Activated CD4-positive, alpha-beta T cell treated with anti-CD3 and anti-CD28 coated beads, Interleukin-2, amount 10 ng/mL, durations not matched to agents 7 days and 5 days (primary cell): ENCODE measurements around the gene CACNA2D3. TPM values are rescaled to one million over a fixed set of nuclear protein-coding genes. Genes with fewer than 3 reads are reported as not detected.

Source experiments
- CTCF ChIA-PET: fragments of 350-600 bp; sonication (Branson Sonifier 250); formaldehyde crosslinking; loops from one replicate; lab custom pipeline; 2021; ENCODE audit warnings: antibody characterized with exemption; lab: Charles Lee
- POLR2A ChIA-PET: fragments of 350-600 bp; sonication (Branson Sonifier 250); formaldehyde crosslinking; loops from one replicate; lab custom pipeline; 2021; ENCODE audit warnings: antibody characterized with exemption; lab: Charles Lee
- DNase-seq: peaks from one replicate; pipeline ENCODE4 v3.0.0-alpha.2; 2020
- H3K27ac Mint-ChIP-seq: one replicate; pipeline ENCODE4 v1.8.0; 2021; ENCODE audit warnings: mild to moderate bottlenecking, moderate library complexity, mixed read lengths
- H3K27me3 Mint-ChIP-seq: one replicate; pipeline ENCODE4 v1.8.0; 2021; ENCODE audit warnings: mixed read lengths
- H3K36me3 Mint-ChIP-seq: one replicate; pipeline ENCODE4 v1.8.0; 2021; ENCODE audit warnings: low read depth, mixed read lengths
- H3K4me1 Mint-ChIP-seq: one replicate; pipeline ENCODE4 v1.8.0; 2021; ENCODE audit warnings: mixed read lengths
- H3K4me3 Mint-ChIP-seq: one replicate; pipeline ENCODE4 v1.8.0; 2021; ENCODE audit warnings: mild to moderate bottlenecking, moderate library complexity, mixed read lengths
- H3K9me3 Mint-ChIP-seq: one replicate; pipeline ENCODE4 v1.8.0; 2021; ENCODE audit warnings: mixed read lengths
- total RNA-seq, 2 experiments: library from RNA; stranded (reverse); gene quantifications; one replicate each; pipeline ENCODE4 v1.2.3, GENCODE V29; 2021

The CACNA2D3 gene
- total RNA-seq, 2 experiments from 2014 or later = not detected

GRCh38 chr3:54214845-54215244 lies 92.5 kb downstream of the CACNA2D3 start:
- no peaks in the 10 kb centered on the region for H3K27me3 Mint-ChIP-seq
- no peaks in the 10 kb centered on the region for H3K36me3 Mint-ChIP-seq
- peaks cover 4% of the 10 kb centered on the region for H3K9me3 Mint-ChIP-seq
- ChIA-PET CTCF (no interaction called here), POLR2A (no interaction called here)
- no peak overlapping the region for H3K4me3 Mint-ChIP-seq
- no peaks in the 10 kb centered on the region for H3K4me1 Mint-ChIP-seq
- H3K27ac Mint-ChIP-seq = no peak overlapping the region
- no peak for DNase-seq

GRCh38 chr3:54215521-54215920 lies 93.2 kb downstream of the CACNA2D3 start:
- Mint-ChIP-seq H3K36me3 (no peaks in the 10 kb centered on the region), H3K4me3 (no peak overlapping the region), H3K4me1 (no peaks in the 10 kb centered on the region), H3K27ac (no peak overlapping the region), H3K27me3 (no peaks in the 10 kb centered on the region), H3K9me3 (peaks cover 4% of the 10 kb centered on the region)
- no peak for DNase-seq
- POLR2A ChIA-PET = no interaction called here
- CTCF ChIA-PET = no interaction called here

GRCh38 chr3:54217828-54218227 lies 95.5 kb downstream of the CACNA2D3 start:
- Mint-ChIP-seq H3K9me3 (no peaks in the 10 kb centered on the region), H3K36me3 (no peaks in the 10 kb centered on the region), H3K4me1 (no peaks in the 10 kb centered on the region), H3K4me3 (no peak overlapping the region), H3K27me3 (no peaks in the 10 kb centered on the region), H3K27ac (no peak overlapping the region)
- ChIA-PET POLR2A (no interaction called here), CTCF (no interaction called here)
- DNase-seq = no peak

- Mint-ChIP-seq H3K27ac (no peak overlapping the region), H3K4me1 (no peaks in the 10 kb centered on the region), H3K9me3 (no peaks in the 10 kb centered on the region), H3K27me3 (no peaks in the 10 kb centered on the region), H3K4me3 (no peak overlapping the region), H3K36me3 (no peaks in the 10 kb centered on the region)
- POLR2A ChIA-PET = no interaction called here
- no peak for DNase-seq
- CTCF ChIA-PET = no interaction called here
Measured at GRCh38 chr3:54222316-54222715, 100.0 kb downstream of the CACNA2D3 start.

GRCh38 chr3:54223063-54223462 lies 100.7 kb downstream of the CACNA2D3 start:
- Mint-ChIP-seq H3K36me3 (no peaks in the 10 kb centered on the region), H3K27ac (no peak overlapping the region), H3K9me3 (no peaks in the 10 kb centered on the region), H3K4me1 (no peaks in the 10 kb centered on the region), H3K4me3 (no peak overlapping the region), H3K27me3 (no peaks in the 10 kb centered on the region)
- POLR2A ChIA-PET = no interaction called here
- DNase-seq = no peak
- CTCF ChIA-PET = no interaction called here

- POLR2A ChIA-PET = no interaction called here
- CTCF ChIA-PET = interaction anchor here (0.8 kb wide), 1 partner anchor 92 kb away, joined by 4 read pairs; no protein-coding TSS in a partner anchor
- no peaks in the 10 kb centered on the region for H3K4me1 Mint-ChIP-seq
- H3K9me3 Mint-ChIP-seq = no peaks in the 10 kb centered on the region
- no peak overlapping the region for H3K4me3 Mint-ChIP-seq
- H3K27me3 Mint-ChIP-seq = no peaks in the 10 kb centered on the region
- DNase-seq = no peak
- H3K36me3 Mint-ChIP-seq = no peaks in the 10 kb centered on the region
- H3K27ac Mint-ChIP-seq = no peak overlapping the region
Measured at GRCh38 chr3:54225841-54226528, 103.6 kb downstream of the CACNA2D3 start.

GRCh38 chr3:54228806-54229205 lies 106.5 kb downstream of the CACNA2D3 start:
- H3K9me3 Mint-ChIP-seq = no peaks in the 10 kb centered on the region
- no peaks in the 10 kb centered on the region for H3K36me3 Mint-ChIP-seq
- DNase-seq = no peak
- H3K27ac Mint-ChIP-seq = no peak overlapping the region
- H3K4me1 Mint-ChIP-seq = no peaks in the 10 kb centered on the region
- H3K27me3 Mint-ChIP-seq = no peaks in the 10 kb centered on the region
- ChIA-PET CTCF (interaction anchor here (0.6 kb wide), 1 partner anchor 38 kb away, joined by 3 read pairs; no protein-coding TSS in a partner anchor), POLR2A (no interaction called here)
- H3K4me3 Mint-ChIP-seq = no peak overlapping the region

- CTCF ChIA-PET = no interaction called here
- POLR2A ChIA-PET = no interaction called here
- Mint-ChIP-seq H3K27ac (no peak overlapping the region), H3K36me3 (no peaks in the 10 kb centered on the region), H3K4me1 (no peaks in the 10 kb centered on the region), H3K4me3 (no peak overlapping the region), H3K27me3 (no peaks in the 10 kb centered on the region), H3K9me3 (no peaks in the 10 kb centered on the region)
- DNase-seq = no peak
Measured at GRCh38 chr3:54232618-54233017, 110.3 kb downstream of the CACNA2D3 start.

GRCh38 chr3:54235998-54236397 lies 113.6 kb downstream of the CACNA2D3 start:
- Mint-ChIP-seq H3K4me3 (no peak overlapping the region), H3K27ac (no peak overlapping the region), H3K9me3 (no peaks in the 10 kb centered on the region), H3K27me3 (no peaks in the 10 kb centered on the region), H3K36me3 (no peaks in the 10 kb centered on the region), H3K4me1 (no peaks in the 10 kb centered on the region)
- CTCF ChIA-PET = no interaction called here
- DNase-seq = no peak
- POLR2A ChIA-PET = no interaction called here

GRCh38 chr3:54237109-54237508 lies 114.8 kb downstream of the CACNA2D3 start:
- no peaks in the 10 kb centered on the region for H3K9me3 Mint-ChIP-seq
- CTCF ChIA-PET = no interaction called here
- H3K4me3 Mint-ChIP-seq = no peak overlapping the region
- POLR2A ChIA-PET = no interaction called here
- H3K27me3 Mint-ChIP-seq = no peaks in the 10 kb centered on the region
- no peaks in the 10 kb centered on the region for H3K4me1 Mint-ChIP-seq
- no peak for DNase-seq
- no peak overlapping the region for H3K27ac Mint-ChIP-seq
- H3K36me3 Mint-ChIP-seq = no peaks in the 10 kb centered on the region

GRCh38 chr3:54237788-54238502 lies 115.6 kb downstream of the CACNA2D3 start:
- ChIA-PET CTCF (no interaction called here), POLR2A (no interaction called here)
- Mint-ChIP-seq H3K4me3 (no peak overlapping the region), H3K27ac (no peak overlapping the region), H3K4me1 (no peaks in the 10 kb centered on the region), H3K36me3 (no peaks in the 10 kb centered on the region), H3K27me3 (no peaks in the 10 kb centered on the region), H3K9me3 (no peaks in the 10 kb centered on the region)
- DNase-seq = no peak

- Mint-ChIP-seq H3K4me1 (no peaks in the 10 kb centered on the region), H3K27me3 (no peaks in the 10 kb centered on the region), H3K4me3 (no peak overlapping the region), H3K36me3 (no peaks in the 10 kb centered on the region), H3K9me3 (no peaks in the 10 kb centered on the region), H3K27ac (no peak overlapping the region)
- POLR2A ChIA-PET = no interaction called here
- CTCF ChIA-PET = no interaction called here
- no peak for DNase-seq
Measured at GRCh38 chr3:54240309-54240708, 118.0 kb downstream of the CACNA2D3 start.

- no peak overlapping the region for H3K27ac Mint-ChIP-seq
- CTCF ChIA-PET = no interaction called here
- POLR2A ChIA-PET = no interaction called here
- H3K27me3 Mint-ChIP-seq = no peaks in the 10 kb centered on the region
- H3K36me3 Mint-ChIP-seq = no peaks in the 10 kb centered on the region
- H3K4me1 Mint-ChIP-seq = no peaks in the 10 kb centered on the region
- DNase-seq = no peak
- no peak overlapping the region for H3K4me3 Mint-ChIP-seq
- H3K9me3 Mint-ChIP-seq = no peaks in the 10 kb centered on the region
Measured at GRCh38 chr3:54243056-54243931, 120.9 kb downstream of the CACNA2D3 start.
